Measurements from ENCODE around the gene FAU.
"Not testable (repeated sequence)": the region's sequence is repeated elsewhere in the genome, so short reads cannot be mapped to it uniquely, and the experiment has no call there.

DNA sequence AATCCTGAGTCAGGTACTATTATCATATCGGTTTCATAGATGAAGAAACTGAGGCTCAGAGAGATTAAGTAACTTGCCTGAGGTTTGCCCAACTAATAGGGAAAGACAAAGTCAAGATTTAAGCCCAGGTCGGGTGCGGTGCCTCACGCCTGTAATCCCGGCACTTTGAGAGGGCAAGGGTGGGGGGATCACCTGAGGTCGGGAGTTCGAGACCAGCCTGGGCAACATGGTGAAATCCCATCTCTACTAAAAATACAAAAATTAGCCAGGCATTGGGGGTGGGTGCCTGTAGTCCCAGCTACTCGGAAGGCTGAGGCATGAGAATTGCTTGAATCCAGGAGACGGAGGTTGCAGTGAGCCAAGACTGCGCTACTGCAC, 28.2 kb upstream of the FAU start:
- not testable (repeated sequence) for TF ChIP-seq SMC3 (IDR thresholded peaks at IDR 0.05; ENCODE audit: low read length); SP4 (CRISPR knock-in tag; IDR thresholded peaks at IDR 0.05)
- TF ChIP-seq, protein P1, sequence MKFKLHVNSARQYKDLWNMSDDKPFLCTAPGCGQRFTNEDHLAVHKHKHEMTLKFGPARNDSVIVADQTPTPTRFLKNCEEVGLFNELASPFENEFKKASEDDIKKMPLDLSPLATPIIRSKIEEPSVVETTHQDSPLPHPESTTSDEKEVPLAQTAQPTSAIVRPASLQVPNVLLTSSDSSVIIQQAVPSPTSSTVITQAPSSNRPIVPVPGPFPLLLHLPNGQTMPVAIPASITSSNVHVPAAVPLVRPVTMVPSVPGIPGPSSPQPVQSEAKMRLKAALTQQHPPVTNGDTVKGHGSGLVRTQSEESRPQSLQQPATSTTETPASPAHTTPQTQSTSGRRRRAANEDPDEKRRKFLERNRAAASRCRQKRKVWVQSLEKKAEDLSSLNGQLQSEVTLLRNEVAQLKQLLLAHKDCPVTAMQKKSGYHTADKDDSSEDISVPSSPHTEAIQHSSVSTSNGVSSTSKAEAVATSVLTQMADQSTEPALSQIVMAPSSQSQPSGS (CRISPR knock-in tag; IDR thresholded peaks at IDR 0.05), result not testable (repeated sequence)
- TF ChIP-seq, protein P2, sequence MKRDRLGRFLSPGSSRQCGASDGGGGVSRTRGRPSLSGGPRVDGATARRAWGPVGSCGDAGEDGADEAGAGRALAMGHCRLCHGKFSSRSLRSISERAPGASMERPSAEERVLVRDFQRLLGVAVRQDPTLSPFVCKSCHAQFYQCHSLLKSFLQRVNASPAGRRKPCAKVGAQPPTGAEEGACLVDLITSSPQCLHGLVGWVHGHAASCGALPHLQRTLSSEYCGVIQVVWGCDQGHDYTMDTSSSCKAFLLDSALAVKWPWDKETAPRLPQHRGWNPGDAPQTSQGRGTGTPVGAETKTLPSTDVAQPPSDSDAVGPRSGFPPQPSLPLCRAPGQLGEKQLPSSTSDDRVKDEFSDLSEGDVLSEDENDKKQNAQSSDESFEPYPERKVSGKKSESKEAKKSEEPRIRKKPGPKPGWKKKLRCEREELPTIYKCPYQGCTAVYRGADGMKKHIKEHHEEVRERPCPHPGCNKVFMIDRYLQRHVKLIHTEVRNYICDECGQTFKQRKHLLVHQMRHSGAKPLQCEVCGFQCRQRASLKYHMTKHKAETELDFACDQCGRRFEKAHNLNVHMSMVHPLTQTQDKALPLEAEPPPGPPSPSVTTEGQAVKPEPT (CRISPR knock-in tag; IDR thresholded peaks at IDR 0.05; ENCODE audit: low read depth), result not testable (repeated sequence)

Data from HepG2 (cell line).